ENCODE measurements around the gene CDC42EP3.
A peak's percentile ranks its signal among the peaks of the same experiment; 100 is the strongest.

The CDC42EP3 gene

DNA sequence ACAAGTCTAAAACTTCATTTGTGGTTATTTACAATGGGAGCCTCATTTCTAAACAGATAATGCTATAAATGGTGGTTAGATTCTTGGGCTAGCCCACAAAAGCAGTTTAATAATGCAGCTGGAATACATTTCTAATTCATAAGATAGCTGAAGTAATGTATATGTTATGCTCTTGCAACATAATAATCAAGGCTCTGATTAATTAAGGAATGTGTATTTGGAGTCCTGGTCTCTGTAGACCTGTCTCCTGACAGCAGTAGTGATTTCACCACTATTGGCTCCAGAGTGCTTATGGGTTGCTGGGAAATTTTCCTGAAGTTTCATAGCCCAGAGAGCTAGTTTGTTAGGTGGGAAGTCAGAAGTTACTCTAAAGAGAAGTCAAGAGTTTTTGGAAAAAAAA is 21.3 kb upstream of the CDC42EP3 start:
- CTCF ChIA-PET: no interaction called here
- Mint-ChIP-seq H3K27me3 (peaks cover 25% of the 10 kb centered on the region), H3K36me3 (no peaks in the 10 kb centered on the region), H3K9me3 (peaks cover 2% of the 10 kb centered on the region), H3K27ac (no peak overlapping the region), H3K4me1 (no peaks in the 10 kb centered on the region), H3K4me3 (no peak overlapping the region)
- DNase-seq: no peak

DNA sequence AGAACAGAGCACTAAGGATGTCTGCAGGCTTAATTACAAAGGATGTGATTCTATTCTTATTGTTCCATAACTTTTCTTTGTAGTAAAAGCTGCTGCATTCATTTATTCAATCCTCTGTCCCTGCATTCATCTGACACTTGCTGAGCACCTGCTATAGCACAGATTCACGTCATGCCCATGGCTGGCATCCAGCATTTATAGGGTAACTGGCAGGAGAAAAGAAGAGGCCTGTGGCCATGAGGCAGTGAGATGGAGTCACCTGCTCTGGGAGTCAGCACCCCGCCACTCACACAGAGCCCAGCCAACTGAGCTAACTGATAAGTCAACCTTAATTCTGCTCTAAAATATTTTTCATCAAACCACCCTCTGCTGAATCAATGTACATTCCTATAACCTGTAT is 18.3 kb upstream of the CDC42EP3 start:
- no peak overlapping the region for H3K4me3 Mint-ChIP-seq
- peaks cover 4% of the 10 kb centered on the region for H3K4me1 Mint-ChIP-seq
- peaks cover 20% of the 10 kb centered on the region for H3K27me3 Mint-ChIP-seq
- no peak overlapping the region for H3K27ac Mint-ChIP-seq
- H3K9me3 Mint-ChIP-seq: peaks cover 2% of the 10 kb centered on the region
- CTCF ChIA-PET: interaction anchor here (0.8 kb wide), 2 partner anchors 14 to 15 kb away, joined by 3 read pairs; no protein-coding TSS in a partner anchor
- no peak for DNase-seq
- H3K36me3 Mint-ChIP-seq: no peaks in the 10 kb centered on the region

DNA sequence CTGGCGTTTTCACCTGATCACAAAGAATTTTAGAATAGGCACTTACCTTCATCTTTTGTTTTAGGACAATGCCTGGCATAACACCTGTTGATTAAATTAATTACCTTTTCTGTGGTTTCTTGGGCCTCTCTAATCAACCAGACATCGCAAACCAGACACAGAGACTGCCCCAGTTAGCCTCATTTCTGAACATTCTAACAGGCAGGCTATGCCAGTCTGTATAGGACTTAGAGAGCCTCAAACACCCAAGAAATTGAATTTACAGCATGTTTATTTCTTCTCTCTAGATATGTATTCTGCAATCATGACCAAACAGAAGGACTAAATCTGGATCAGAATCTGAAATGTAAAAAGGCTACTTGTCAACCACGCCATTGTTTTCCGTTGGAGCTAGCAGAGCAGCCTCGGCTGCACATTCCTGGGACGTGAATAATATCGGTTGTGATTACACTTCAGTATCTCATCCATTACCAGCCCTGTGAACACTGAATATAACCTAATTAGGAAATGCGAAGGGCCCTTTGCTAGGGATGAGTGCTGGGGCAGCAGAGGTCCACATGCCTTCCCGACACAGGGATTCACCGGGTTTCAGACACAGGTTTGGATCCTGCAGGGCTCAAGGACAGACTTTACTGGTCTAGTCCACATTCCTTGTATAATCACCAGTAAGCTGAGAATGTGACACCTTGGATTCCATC is 17.5 kb upstream of the CDC42EP3 start:
- CTCF ChIA-PET: interaction anchor here (0.8 kb wide), 1 partner anchor 15 kb away, joined by 3 read pairs; no protein-coding TSS in a partner anchor
- no peak overlapping the region for H3K27ac Mint-ChIP-seq
- peaks cover 12% of the 10 kb centered on the region for H3K27me3 Mint-ChIP-seq
- H3K9me3 Mint-ChIP-seq: peaks cover 2% of the 10 kb centered on the region
- no peak for DNase-seq
- H3K4me3 Mint-ChIP-seq: no peak overlapping the region
- H3K36me3 Mint-ChIP-seq: peaks cover 3% of the 10 kb centered on the region
- H3K4me1 Mint-ChIP-seq: peaks cover 12% of the 10 kb centered on the region

DNA sequence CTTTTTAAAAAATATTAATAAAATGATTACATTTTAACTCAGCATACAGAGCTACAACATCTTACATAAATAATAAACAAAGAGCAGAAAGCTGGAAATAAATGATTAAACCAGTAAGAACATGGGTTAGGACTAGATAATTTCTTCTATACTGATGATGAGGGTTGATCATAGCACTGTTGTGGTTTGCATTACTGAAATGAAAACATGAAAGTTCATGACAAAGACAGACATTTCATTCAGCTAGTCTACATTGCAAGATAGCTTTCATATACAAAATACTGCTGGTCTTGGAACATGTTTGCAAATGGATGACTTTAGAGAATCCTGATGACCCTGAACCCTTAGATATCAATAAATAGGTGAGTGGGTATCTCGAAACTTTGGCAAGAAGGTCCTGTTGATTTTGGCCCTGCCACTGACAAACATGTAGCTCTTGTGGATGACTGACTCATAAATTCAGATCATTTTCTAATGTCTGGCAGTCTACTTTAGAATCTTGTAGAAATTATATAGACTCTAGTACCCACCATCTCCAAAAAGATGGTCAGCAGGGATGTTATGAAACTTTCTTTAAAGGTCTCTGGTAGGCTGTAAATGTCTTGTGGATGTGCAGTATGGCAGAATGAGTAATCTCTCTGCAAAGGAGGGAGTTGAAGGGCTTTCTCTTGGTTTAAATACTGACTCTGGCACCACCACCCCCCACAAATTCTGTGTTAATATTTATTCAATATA is 15.5 kb upstream of the CDC42EP3 start:
- H3K4me1 Mint-ChIP-seq: peaks cover 27% of the 10 kb centered on the region
- H3K4me3 Mint-ChIP-seq: no peak overlapping the region
- H3K27me3 Mint-ChIP-seq: no peaks in the 10 kb centered on the region
- DNase-seq: no peak
- H3K9me3 Mint-ChIP-seq: peaks cover 14% of the 10 kb centered on the region
- no peak overlapping the region for H3K27ac Mint-ChIP-seq
- peaks cover 18% of the 10 kb centered on the region for H3K36me3 Mint-ChIP-seq
- CTCF ChIA-PET: no interaction called here

DNA sequence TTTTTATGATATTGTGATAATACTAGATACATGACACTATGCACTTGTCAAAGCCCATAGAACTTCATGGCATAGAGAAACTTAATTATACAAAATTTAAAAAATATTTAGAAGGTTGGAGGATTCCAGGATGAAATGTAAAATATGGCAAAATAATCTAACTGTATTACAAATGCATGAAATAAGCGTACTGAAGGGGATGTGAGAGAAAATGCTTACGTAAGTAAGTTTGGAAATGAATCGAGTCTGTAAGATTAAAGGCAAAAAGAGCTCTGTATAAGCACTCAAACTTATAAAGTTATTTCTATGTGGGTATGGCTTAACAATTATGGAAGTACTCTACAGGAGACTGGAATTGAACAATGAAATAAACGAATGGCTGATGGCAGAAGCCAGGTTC is 13.4 kb upstream of the CDC42EP3 start:
- no peak overlapping the region for H3K27ac Mint-ChIP-seq
- H3K4me1 Mint-ChIP-seq: peaks cover 27% of the 10 kb centered on the region
- DNase-seq: no peak
- H3K4me3 Mint-ChIP-seq: no peak overlapping the region
- peaks cover 14% of the 10 kb centered on the region for H3K9me3 Mint-ChIP-seq
- H3K27me3 Mint-ChIP-seq: no peaks in the 10 kb centered on the region
- CTCF ChIA-PET: interaction anchor here (1.1 kb wide), 2 partner anchors 8 to 148 kb away, joined by 3 to 5 read pairs; no protein-coding TSS in a partner anchor
- peaks cover 18% of the 10 kb centered on the region for H3K36me3 Mint-ChIP-seq

DNA sequence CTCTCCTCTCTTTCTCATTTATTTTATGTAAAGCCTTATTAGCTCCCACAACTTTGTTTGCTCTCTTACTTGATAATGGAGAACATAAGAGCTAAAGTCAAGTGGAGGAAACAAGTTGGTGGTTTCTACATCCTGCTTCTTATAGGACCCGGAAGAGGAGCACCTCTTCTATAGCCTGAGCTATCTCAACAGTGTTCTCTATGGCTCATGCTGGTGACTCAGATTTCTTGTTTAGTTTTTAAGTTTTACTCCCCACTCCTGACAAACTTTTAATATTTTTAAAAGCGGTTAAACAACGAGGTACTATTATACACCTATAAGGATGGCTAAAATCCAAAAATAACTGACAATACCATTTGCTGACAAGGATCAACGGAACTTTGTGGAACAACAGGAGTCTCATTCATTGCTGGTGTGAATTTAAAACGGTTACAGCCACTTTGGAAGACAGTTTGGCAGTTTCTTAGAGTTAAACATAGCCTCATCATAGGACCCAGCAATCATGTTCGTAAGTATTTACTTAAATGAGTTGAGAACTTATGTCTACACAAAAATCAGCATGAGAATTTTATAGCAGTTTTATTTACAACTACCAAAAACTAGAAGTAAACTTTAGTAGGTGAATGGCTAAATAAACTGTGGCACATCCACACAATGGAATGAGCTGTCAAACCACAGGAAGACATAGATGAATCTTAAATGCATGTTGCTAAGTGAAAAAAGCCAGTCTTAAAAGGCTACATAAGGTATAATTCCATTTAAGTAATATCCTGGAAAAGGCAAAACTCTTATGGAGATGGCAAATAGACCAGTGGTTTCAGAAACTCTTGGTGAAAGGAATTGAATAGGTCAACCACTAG is 12.7 kb upstream of the CDC42EP3 start:
- CTCF ChIA-PET: interaction anchor here (0.6 to 1.1 kb wide), 3 partner anchors 8 to 1135 kb away, joined by 3 to 5 read pairs (median 3); no protein-coding TSS in a partner anchor
- no peak for DNase-seq
- no peak overlapping the region for H3K4me3 Mint-ChIP-seq
- H3K36me3 Mint-ChIP-seq: peaks cover 18% of the 10 kb centered on the region
- peak overlapping the region; percentile 94 for H3K27ac Mint-ChIP-seq
- H3K27me3 Mint-ChIP-seq: no peaks in the 10 kb centered on the region
- H3K9me3 Mint-ChIP-seq: peaks cover 14% of the 10 kb centered on the region
- peaks cover 27% of the 10 kb centered on the region for H3K4me1 Mint-ChIP-seq

DNA sequence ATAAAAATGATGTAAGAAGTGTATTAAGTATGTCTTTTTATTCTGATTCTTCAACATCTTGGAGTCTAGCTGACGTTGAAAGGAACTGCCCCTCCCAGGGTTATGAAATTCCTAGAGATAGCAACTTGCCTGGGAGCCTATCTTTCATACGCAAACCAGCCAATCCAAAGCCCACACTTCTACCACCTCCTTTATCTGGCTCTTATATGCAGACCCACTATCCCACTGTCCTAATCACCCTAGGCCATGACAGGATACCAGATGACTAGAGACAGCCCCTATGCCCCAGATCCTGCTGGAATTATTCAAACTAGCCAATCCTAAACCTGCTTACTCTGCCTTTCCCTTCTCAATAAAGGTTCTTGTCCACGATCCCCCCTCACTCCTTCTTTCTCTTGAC is 11.8 kb upstream of the CDC42EP3 start:
- H3K4me3 Mint-ChIP-seq: no peak overlapping the region
- peaks cover 18% of the 10 kb centered on the region for H3K36me3 Mint-ChIP-seq
- peaks cover 13% of the 10 kb centered on the region for H3K9me3 Mint-ChIP-seq
- peak overlapping the region; percentile 94 for H3K27ac Mint-ChIP-seq
- peaks cover 27% of the 10 kb centered on the region for H3K4me1 Mint-ChIP-seq
- H3K27me3 Mint-ChIP-seq: no peaks in the 10 kb centered on the region
- CTCF ChIA-PET: no interaction called here
- DNase-seq: no peak

DNA sequence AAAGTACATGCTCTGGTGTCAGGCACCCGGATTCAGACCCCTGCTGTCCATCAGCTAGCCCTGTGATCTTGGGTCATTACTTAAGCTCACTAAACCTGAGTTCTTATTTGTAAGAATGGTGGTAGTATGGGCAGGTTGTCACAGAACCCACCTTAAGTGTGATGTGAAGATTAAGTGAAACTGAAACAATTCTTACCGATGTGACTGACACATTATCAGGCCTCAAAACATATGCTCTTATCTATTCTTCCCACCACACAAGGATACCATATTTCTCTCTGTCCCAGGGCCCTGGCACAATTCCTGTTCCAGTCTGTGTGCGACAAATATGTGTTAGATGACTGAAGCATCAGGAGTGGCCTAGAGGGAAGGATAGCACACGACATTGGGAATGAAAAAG is 11.0 kb upstream of the CDC42EP3 start:
- Mint-ChIP-seq H3K27ac (no peak overlapping the region), H3K36me3 (peaks cover 18% of the 10 kb centered on the region), H3K9me3 (peaks cover 12% of the 10 kb centered on the region), H3K4me1 (peaks cover 27% of the 10 kb centered on the region), H3K27me3 (no peaks in the 10 kb centered on the region), H3K4me3 (no peak overlapping the region)
- no peak for DNase-seq
- CTCF ChIA-PET: no interaction called here

DNA sequence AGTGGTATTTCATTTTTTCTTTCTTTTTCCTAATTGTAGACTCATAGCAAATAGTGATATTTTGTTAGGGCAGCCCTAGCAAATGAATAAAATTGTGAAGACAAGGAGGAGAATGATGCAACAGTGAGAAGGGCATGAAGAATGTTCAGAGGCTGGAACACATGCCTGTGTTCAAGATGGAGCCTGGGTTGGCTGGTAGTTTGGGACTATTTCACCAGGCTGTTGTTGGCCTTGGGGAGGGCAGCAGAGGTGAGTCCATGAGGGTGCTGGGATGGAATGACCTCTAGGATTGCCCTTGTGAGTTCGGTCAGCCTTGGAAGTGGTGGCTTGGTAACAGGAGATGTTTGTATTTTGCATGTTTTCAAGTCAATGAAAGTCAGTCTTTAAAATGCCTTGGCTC is 10.1 kb upstream of the CDC42EP3 start:
- CTCF ChIA-PET: interaction anchor here (1.3 kb wide), 1 partner anchor 196 kb away, joined by 4 read pairs; no protein-coding TSS in a partner anchor
- Mint-ChIP-seq H3K9me3 (peaks cover 12% of the 10 kb centered on the region), H3K27me3 (no peaks in the 10 kb centered on the region), H3K4me1 (peaks cover 27% of the 10 kb centered on the region), H3K4me3 (no peak overlapping the region), H3K27ac (no peak overlapping the region), H3K36me3 (peaks cover 18% of the 10 kb centered on the region)
- DNase-seq: no peak

DNA sequence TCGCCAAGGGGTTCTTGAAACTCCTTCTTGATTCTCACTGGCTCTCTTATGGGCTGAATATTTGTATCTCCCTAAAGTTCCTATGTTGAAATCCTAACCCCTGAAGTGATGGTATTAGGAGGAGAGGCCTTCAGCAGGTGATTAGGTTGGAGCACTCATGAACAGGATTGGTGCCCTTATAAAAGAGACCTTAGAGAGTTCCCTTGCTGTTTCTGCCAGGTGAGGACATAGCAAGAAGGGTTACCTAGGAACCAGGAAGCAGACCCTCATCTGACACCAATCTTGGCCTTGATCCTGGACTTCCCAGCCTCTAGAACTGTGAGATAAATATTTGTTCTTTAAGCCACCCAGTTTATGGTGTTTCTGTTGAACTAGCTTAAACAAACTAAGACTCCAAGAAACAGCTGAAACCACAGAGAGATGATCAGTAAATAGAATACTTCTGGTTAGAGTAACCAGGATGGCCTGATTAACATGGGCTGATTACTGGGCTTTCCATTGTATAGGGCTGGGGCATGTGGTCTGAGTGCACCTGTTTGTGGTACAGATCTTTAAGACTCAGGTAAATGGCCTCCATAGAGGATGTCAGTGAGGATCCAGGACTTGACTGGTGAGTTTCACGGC is 7.7 kb upstream of the CDC42EP3 start:
- H3K27me3 Mint-ChIP-seq: peaks cover 4% of the 10 kb centered on the region
- DNase-seq: no peak
- no peak overlapping the region for H3K4me3 Mint-ChIP-seq
- peaks cover 21% of the 10 kb centered on the region for H3K4me1 Mint-ChIP-seq
- H3K9me3 Mint-ChIP-seq: peaks cover 12% of the 10 kb centered on the region
- no peak overlapping the region for H3K27ac Mint-ChIP-seq
- H3K36me3 Mint-ChIP-seq: peaks cover 18% of the 10 kb centered on the region
- CTCF ChIA-PET: no interaction called here

DNA sequence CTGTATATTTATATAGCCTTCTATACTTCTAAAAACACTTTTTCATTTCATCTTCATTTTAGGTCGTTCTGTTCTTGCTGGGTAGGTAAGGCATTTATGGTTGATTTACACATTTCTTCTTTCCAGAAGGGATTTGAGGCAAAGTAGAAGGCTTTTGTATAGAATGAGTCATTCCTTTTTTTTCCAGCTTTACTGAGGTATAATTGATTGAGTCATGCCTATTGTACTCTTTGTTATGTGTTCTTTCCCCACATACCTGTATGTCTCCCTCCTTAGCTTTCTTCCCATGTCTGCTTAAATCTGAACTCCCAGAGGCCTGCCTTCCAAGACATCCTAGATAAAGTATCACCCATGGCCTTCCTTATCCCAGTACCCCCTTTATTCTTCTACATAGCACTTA is 4.8 kb upstream of the CDC42EP3 start:
- CTCF ChIA-PET: interaction anchor here (1.3 kb wide), 1 partner anchor 8 kb away, joined by 3 read pairs; no protein-coding TSS in a partner anchor
- no peak overlapping the region for H3K27ac Mint-ChIP-seq
- no peak overlapping the region for H3K4me3 Mint-ChIP-seq
- H3K9me3 Mint-ChIP-seq: no peaks in the 10 kb centered on the region
- peaks cover 1% of the 10 kb centered on the region for H3K36me3 Mint-ChIP-seq
- peaks cover 9% of the 10 kb centered on the region for H3K4me1 Mint-ChIP-seq
- no peak for DNase-seq
- H3K27me3 Mint-ChIP-seq: peaks cover 14% of the 10 kb centered on the region

DNA sequence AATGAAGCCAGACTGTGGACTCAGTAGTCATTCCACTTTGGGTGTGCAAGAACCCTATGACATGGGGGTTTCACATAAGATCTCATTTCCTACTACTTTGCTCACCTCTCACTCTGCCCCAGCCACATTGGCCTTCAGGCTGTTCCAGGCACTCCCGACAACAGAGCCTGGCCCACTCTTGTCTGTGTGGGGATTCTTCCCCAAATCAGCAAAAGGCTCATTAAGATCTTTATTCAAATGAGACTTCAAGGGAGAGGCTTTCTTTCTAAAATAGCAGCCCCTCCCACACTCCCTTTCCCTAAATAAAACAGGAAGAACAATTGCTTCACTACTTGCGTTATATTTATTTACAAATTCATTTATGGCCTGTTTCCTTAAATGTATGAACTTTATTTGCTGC is 3.5 kb upstream of the CDC42EP3 start:
- no peaks in the 10 kb centered on the region for H3K9me3 Mint-ChIP-seq
- CTCF ChIA-PET: interaction anchor here (0.9 to 1.3 kb wide), 3 partner anchors 15 to 203 kb away, joined by 3 read pairs; no protein-coding TSS in a partner anchor
- peaks cover 14% of the 10 kb centered on the region for H3K27me3 Mint-ChIP-seq

DNA sequence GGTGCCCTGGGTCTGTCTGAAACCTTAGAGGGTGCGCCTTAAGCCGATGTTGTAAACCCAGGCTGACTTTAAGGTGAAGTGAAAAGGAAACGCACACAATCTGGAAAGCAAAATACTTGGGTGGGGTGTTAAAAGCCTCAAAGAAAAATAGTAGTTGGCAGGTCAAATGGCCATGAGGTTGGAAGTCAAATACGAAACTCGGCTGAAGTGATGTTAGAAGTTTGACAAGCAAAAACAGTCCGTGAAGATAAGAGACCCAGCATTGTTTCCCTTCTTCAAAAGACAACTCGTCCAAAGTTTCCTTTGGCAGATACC is 1.4 kb upstream of the CDC42EP3 start:
- H3K36me3 Mint-ChIP-seq: peaks cover 11% of the 10 kb centered on the region
- H3K27ac Mint-ChIP-seq: peak overlapping the region; percentile 72
- CTCF ChIA-PET: no interaction called here
- H3K9me3 Mint-ChIP-seq: no peaks in the 10 kb centered on the region
- H3K4me1 Mint-ChIP-seq: peaks cover 39% of the 10 kb centered on the region
- no peak for DNase-seq
- peaks cover 14% of the 10 kb centered on the region for H3K27me3 Mint-ChIP-seq
- H3K4me3 Mint-ChIP-seq: peak overlapping the region; percentile 82

More for the DNA sequence above, 3.5 kb upstream of the CDC42EP3 start:
- Mint-ChIP-seq H3K36me3 (peaks cover 5% of the 10 kb centered on the region), H3K4me3 (no peak overlapping the region), H3K4me1 (peaks cover 19% of the 10 kb centered on the region), H3K27ac (no peak overlapping the region)
- DNase-seq: no peak

Data from activated naive CD4-positive, alpha-beta T cell treated with anti-CD3 and anti-CD28 coated beads, Interleukin-2, amount 10 ng/mL, durations not matched to agents 7 days and 5 days (primary cell).